ENCODE measurements around the gene NMT2.

GRCh38 chr10:15113766-15114165 lies 54.7 kb downstream of the NMT2 start:
- TF ChIP-seq, protein P1, sequence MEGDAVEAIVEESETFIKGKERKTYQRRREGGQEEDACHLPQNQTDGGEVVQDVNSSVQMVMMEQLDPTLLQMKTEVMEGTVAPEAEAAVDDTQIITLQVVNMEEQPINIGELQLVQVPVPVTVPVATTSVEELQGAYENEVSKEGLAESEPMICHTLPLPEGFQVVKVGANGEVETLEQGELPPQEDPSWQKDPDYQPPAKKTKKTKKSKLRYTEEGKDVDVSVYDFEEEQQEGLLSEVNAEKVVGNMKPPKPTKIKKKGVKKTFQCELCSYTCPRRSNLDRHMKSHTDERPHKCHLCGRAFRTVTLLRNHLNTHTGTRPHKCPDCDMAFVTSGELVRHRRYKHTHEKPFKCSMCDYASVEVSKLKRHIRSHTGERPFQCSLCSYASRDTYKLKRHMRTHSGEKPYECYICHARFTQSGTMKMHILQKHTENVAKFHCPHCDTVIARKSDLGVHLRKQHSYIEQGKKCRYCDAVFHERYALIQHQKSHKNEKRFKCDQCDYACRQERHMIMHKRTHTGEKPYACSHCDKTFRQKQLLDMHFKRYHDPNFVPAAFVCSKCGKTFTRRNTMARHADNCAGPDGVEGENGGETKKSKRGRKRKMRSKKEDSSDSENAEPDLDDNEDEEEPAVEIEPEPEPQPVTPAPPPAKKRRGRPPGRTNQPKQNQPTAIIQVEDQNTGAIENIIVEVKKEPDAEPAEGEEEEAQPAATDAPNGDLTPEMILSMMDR (IDR thresholded peaks at IDR 0.05; ENCODE audit: low read depth, low read length) = no peak
- no peak for TF ChIP-seq EZH2phosphoT487 (IDR thresholded peaks at IDR 0.05; ENCODE audit: low read depth)
